GM19452 (cell line): Measurements from ENCODE around the gene AMBP.

Experiments used
- ATAC-seq: cut with Tn5 transposase; IDR thresholded peaks from one replicate; pipeline ENCODE4 v1.9.1; 2021; ENCODE audit not compliant: unreplicated experiment

Gene AMBP

DNA sequence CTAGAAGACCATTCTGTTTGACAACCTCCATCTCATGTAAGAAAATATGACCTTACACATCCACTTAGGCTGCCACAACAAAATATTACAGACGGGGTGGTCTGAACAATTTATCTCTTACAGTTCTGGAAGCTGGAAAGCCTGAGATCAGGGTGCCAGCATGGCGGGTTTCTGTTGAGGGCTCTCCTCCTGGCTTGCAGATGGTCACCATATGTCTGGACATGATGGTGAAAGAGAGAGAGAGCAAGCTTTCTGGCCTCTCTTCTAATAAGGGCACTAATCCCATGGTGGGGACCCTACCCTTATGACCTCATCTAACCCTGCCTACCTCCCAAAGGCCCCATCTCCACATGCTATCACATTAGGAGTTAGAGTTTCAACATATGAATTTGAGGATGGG lies 66.0 kb downstream of the AMBP start:
- ATAC-seq, result no peak

GRCh38 chr9:114011313-114011712 lies 66.8 kb downstream of the AMBP start:
- ATAC-seq, result no peak
